NCI-H1694 (cell line): ENCODE measurements around the gene MPG.
"Not testable (repeated sequence)": the region's sequence is repeated elsewhere in the genome, so short reads cannot be mapped to it uniquely, and the experiment has no call there.

Experiments used
- DNase-seq: peaks from one replicate; lab custom pipeline; 2025; lab: John Stamatoyannopoulos, UW

Gene MPG

GRCh38 chr16:112153-112840, 34.3 kb downstream of the MPG start:
- no peak for DNase-seq

DNA sequence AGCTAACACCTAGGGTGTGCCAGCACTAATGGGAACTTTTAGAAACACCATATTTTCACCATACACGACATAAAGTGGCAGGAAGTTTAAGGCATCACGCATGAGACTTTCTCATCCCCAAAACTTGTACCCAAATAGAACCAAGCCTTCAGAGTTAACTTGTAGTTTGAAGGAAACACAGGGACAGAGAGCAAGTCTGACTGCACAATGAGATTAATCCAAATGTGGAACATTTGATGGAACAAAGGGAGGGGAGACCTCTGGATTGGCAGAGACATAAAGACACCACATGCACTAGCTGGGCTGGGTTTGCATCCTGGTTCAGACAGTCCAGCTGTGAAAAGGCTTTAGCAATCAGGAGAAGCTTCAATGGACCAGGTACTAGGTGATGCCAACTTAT, 36.3 kb downstream of the MPG start:
- DNase-seq, result no peak

DNA sequence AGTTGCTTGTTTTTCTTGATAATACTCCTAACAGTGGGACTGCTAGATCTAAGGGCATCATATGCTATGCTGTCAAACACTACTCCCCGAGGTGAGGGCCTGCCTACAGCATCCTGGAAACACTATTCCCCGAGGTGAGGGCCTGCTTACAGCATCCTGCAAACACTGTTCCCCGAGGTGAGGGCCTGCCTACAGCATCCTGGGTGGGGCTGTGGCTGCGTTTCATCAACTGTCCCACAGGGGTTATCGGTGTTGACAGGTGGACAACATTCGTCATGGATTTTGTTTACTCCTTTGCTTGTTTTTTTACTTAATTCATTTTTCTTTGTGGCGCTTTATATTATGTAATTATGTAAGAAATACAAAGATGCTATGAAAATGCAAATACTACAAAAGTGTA, 38.0 kb downstream of the MPG start:
- DNase-seq, result no peak

DNA sequence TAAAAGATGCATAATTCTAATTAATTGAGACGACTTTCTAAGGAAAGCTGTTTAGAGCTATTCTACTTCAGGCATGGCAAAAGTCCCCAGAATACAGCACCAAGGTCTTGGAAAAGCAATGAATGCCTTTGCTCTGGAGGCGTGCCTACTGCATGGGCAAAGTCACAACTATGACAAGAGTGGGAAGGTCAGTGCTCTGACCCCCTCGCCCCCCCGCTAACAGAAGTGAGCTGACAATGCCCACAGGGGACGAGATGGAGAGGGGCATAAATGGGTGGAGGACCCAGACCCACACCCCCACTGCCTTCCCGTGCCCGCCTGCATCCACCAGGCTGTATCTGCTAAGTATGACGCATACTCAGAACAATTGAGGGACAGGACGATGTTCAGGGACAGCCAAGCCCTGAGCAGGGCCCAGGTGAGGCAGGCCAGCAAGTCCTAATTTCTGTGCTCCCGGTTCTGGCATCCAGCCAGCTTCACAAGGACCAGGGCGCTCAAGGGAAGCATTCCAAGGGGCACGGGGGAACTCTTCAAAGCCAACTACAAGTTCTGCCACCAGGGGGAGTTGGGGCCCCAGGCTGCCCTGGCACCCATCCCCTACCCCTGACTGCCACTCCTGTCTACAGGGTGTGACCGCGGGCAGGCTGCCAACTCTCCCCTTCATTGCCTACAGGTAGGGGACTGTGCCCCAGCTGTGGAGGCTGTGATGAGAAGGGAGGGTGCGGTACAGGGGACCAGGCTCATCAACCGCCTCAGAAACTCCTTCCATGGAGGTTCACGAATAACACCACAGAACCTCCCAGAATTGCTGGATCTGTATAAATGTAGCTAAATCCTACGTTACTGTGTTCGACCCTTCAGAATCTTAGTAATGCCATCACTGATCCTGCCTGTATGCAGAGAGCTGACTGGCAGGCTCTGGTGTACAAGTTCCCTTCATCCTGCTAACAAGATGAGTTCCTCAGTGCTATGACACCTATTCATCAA, 39.6 kb downstream of the MPG start:
- DNase-seq, result peak; percentile 24

DNA sequence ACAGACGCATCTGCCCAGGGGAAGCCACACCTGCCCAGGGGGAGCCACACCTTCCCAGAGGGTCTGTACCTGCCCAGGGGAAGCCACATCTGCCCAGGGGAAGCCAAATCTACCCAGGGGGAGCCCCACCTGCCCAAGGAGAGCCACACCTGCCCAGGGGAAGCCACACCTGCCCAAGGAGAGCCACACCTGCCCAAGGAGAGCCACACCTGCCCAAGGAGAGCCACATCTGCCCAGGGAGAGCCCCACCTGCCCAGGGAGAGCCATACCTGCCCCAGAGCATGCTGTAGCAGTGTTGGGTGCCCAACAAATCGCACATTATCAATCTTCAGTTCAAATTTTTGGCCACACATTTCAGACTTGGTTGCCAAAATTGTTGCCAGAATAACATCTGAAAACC, 40.8 kb downstream of the MPG start:
- no peak for DNase-seq

GRCh38 chr16:119295-119694, 41.3 kb downstream of the MPG start:
- DNase-seq, result no peak

GRCh38 chr16:119835-120491, 41.9 kb downstream of the MPG start:
- DNase-seq, result no peak

DNA sequence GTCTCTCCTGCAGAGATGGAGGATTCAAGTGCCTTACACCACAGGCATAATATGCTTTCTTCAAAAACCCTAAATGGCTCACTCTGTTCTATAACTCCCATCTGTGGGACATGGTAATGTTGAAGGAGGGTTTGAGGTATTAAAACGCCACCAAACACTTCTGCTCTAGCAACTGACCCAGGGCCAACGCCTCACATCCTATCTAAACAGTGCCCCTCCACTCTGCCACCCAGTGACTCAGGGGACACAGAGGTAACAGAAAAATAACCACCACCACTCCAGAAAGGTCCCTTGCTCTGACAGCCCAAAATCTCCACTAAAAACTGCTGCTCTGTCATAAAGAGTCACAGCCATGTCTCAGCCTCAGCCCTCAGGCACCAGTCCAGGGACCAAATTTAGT, 42.7 kb downstream of the MPG start:
- no peak for DNase-seq

- no peak for DNase-seq
Measured at GRCh38 chr16:122361-122760, 44.3 kb downstream of the MPG start.

DNA sequence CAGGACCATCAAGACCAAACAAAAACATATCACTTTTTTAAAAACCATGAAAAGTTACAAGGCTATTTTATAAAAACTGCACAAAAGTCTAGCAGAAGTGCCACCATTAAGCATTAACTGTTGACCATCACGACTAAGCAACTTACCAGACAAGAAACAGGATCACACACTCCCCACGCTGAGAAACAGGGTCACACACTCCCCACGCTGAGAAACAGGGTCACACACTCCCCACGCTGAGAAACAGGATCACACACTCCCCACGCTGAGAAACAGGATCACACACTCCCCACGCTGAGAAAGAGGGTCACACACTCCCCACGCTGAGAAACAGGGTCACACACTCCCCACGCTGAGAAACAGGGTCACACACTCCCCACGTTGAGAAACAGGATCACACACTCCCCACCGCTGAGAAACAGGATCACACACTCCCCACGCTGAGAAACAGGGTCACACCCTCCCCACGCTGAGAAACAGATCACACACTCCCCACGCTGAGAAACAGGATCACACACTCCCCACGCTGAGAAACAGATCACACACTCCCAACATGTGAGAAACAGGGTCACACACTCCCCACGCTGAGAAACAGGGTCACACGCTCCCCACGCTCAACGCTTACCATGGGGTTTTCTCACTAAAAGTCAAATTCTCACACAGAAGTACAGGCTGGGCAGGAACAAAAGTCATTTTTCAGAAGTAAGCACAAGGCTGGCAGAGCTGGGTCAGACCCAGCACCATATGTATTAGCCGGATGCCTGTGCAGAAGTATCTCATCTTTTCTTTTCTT, 45.7 kb downstream of the MPG start:
- DNase-seq, result not testable (repeated sequence)

DNA sequence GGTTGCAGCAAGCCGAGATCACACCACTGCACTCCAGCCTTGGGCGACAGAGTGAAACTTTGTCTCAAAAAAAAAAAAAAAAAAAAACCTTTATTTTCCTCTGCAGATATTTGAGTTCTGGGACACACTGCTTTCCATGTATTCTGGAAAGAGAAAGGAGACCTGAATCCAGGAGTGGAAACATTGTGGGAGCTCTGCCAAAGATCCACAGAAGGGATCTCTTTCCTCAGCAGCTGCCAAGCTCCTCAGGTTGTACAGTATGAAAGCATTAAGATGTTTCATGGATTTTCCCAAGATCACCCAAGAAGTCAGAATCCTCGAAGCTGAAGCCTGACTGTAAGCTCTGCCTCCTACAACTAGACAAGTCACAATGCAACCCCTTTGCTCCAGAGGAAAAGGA, 47.0 kb downstream of the MPG start:
- no peak for DNase-seq

GRCh38 chr16:129075-129474, 51.0 kb downstream of the MPG start:
- DNase-seq, result no peak

- DNase-seq, result no peak
Measured at GRCh38 chr16:130533-131173, 52.6 kb downstream of the MPG start.

- no peak for DNase-seq
Measured at GRCh38 chr16:132120-132519, 54.1 kb downstream of the MPG start.

DNA sequence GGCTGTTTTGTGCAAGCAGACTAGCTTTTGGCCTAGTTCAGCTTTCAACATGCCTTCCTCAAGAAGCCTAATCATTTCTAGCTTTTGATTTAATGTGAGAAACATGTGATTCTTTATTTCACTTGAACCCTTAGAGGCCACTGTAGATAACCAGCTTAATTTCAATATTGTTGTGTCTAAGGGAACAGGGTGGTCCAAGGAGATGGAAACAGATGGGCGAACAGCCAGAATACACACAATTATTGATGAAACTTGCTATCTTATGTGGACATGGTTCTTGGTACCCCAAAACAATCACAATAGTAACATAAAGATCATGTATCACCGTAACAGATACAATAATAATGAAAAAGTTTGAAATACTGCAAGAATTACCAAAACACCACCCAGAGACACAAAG, 55.7 kb downstream of the MPG start:
- no peak for DNase-seq
